ENCODE measurements around the gene ANKRD44. TPM values are rescaled to one million over a fixed set of nuclear protein-coding genes. Genes with fewer than 3 reads are reported as not detected.

Gene ANKRD44
- total RNA-seq, 1 donor from 2014 or later, result 12.0 TPM

DNA sequence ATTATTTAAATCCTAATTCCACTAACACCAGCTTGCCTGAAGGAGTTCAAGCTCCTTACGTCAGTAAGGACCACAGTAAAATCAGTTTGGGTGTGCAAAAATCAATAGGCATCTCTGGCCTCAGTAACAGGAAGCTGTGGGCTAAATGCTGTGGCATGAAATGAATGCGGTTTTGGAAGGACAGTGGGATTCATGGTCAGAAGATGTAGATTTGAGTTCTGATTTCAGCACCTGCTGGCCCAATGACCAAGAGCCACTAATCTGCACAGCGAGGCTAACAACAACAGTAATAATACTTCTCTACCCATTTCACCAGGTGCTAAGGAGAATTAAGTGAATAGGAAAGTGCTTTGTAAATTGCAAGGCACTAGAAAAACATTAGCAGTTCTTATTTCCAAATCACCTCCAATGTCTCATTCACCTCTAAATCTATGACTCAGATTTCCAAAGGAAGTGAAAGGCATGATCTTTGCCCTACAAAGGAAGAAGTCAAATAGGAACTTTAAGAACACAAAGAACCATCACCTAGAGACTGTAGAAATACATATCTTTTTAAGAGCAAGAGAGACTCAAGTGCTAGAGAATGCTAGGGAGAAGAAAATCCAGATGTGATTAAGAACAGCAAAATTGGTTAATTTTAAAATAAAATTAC is 172.6 kb downstream of the ANKRD44 start:
- Mint-ChIP-seq H3K27me3 (ENCODE audit: unreplicated experiment) (no peaks in the 10 kb centered on the region), H3K9me3 (ENCODE audit: unreplicated experiment) (no peaks in the 10 kb centered on the region), H3K4me1 (ENCODE audit: low read depth, unreplicated experiment) (peaks cover 1% of the 10 kb centered on the region), H3K4me3 (ENCODE audit: unreplicated experiment) (no peak overlapping the region), H3K36me3 (ENCODE audit: unreplicated experiment) (no peaks in the 10 kb centered on the region), H3K27ac (ENCODE audit: unreplicated experiment) (no peak overlapping the region)
- TF ChIP-seq, protein P1, sequence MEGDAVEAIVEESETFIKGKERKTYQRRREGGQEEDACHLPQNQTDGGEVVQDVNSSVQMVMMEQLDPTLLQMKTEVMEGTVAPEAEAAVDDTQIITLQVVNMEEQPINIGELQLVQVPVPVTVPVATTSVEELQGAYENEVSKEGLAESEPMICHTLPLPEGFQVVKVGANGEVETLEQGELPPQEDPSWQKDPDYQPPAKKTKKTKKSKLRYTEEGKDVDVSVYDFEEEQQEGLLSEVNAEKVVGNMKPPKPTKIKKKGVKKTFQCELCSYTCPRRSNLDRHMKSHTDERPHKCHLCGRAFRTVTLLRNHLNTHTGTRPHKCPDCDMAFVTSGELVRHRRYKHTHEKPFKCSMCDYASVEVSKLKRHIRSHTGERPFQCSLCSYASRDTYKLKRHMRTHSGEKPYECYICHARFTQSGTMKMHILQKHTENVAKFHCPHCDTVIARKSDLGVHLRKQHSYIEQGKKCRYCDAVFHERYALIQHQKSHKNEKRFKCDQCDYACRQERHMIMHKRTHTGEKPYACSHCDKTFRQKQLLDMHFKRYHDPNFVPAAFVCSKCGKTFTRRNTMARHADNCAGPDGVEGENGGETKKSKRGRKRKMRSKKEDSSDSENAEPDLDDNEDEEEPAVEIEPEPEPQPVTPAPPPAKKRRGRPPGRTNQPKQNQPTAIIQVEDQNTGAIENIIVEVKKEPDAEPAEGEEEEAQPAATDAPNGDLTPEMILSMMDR (IDR thresholded peaks at IDR 0.05; ENCODE audit: partially characterized antibody, unreplicated experiment), result no peak
- no peak for DNase-seq

DNA sequence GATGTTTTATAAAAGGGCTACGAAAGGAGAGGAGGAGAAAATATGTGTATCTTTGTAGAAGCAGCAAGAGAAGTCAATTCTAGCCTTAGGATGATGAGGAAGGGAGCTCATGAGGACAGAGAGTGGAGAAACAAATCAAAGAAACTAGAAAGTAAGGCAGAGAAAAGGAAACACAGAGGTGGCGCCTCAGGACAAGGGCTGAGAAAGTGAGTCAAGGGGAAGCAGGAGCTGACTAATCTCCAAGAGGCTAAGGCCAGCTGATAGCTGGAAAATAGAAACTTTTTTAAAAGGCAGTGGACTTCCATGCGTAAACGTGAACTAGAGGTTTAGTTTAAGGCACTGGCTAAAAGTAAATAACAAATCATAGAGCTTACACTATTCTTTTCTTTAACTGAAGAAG is 173.3 kb downstream of the ANKRD44 start:
- Mint-ChIP-seq H3K4me3 (ENCODE audit: unreplicated experiment) (no peak overlapping the region), H3K36me3 (ENCODE audit: unreplicated experiment) (no peaks in the 10 kb centered on the region), H3K27me3 (ENCODE audit: unreplicated experiment) (no peaks in the 10 kb centered on the region), H3K4me1 (ENCODE audit: low read depth, unreplicated experiment) (peaks cover 1% of the 10 kb centered on the region), H3K27ac (ENCODE audit: unreplicated experiment) (no peak overlapping the region), H3K9me3 (ENCODE audit: unreplicated experiment) (no peaks in the 10 kb centered on the region)
- TF ChIP-seq, protein P1 (IDR thresholded peaks at IDR 0.05; ENCODE audit: partially characterized antibody, unreplicated experiment), result no peak
- DNase-seq, result no peak

- DNase-seq, result no peak
- Mint-ChIP-seq H3K27me3 (ENCODE audit: unreplicated experiment) (no peaks in the 10 kb centered on the region), H3K27ac (ENCODE audit: unreplicated experiment) (no peak overlapping the region), H3K9me3 (ENCODE audit: unreplicated experiment) (no peaks in the 10 kb centered on the region), H3K4me1 (ENCODE audit: low read depth, unreplicated experiment) (peaks cover 5% of the 10 kb centered on the region), H3K4me3 (ENCODE audit: unreplicated experiment) (no peak overlapping the region), H3K36me3 (ENCODE audit: unreplicated experiment) (no peaks in the 10 kb centered on the region)
- TF ChIP-seq, protein P1 (IDR thresholded peaks at IDR 0.05; ENCODE audit: partially characterized antibody, unreplicated experiment), result no peak
These were observed 174.1 kb downstream of the ANKRD44 start for GRCh38 chr2:197136452-197136851.

- no peaks in the 10 kb centered on the region for H3K36me3 Mint-ChIP-seq (ENCODE audit: unreplicated experiment)
- peaks cover 5% of the 10 kb centered on the region for H3K4me1 Mint-ChIP-seq (ENCODE audit: low read depth, unreplicated experiment)
- no peak overlapping the region for H3K4me3 Mint-ChIP-seq (ENCODE audit: unreplicated experiment)
- H3K27ac Mint-ChIP-seq (ENCODE audit: unreplicated experiment), result no peak overlapping the region
- H3K27me3 Mint-ChIP-seq (ENCODE audit: unreplicated experiment), result no peaks in the 10 kb centered on the region
- no peaks in the 10 kb centered on the region for H3K9me3 Mint-ChIP-seq (ENCODE audit: unreplicated experiment)
- DNase-seq, result no peak
- TF ChIP-seq, protein P1 (IDR thresholded peaks at IDR 0.05; ENCODE audit: partially characterized antibody, unreplicated experiment), result no peak
These were observed 174.8 kb downstream of the ANKRD44 start for GRCh38 chr2:197135806-197136205.

DNA sequence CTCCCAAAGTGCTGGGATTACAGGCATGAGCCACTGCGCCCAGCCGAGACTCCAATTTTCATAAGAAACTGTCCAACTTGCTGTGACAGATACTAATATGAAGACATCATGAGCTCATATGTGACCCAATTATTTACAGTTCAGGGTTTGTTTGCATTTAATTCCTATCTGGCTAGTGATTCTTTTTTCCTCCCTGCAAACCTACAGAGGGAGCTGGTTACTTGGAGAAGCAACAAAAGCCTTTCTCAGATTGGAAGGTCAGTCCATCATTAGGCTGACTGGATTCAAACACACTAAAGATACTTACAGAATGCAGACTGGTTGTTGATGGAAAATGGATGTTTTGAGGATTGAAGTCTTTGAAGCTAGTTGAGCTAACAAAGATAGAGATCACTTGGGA is 176.4 kb downstream of the ANKRD44 start:
- Mint-ChIP-seq H3K27ac (ENCODE audit: unreplicated experiment) (no peak overlapping the region), H3K9me3 (ENCODE audit: unreplicated experiment) (no peaks in the 10 kb centered on the region), H3K4me3 (ENCODE audit: unreplicated experiment) (no peak overlapping the region), H3K27me3 (ENCODE audit: unreplicated experiment) (no peaks in the 10 kb centered on the region), H3K36me3 (ENCODE audit: unreplicated experiment) (no peaks in the 10 kb centered on the region), H3K4me1 (ENCODE audit: low read depth, unreplicated experiment) (peaks cover 5% of the 10 kb centered on the region)
- DNase-seq, result no peak
- TF ChIP-seq, protein P1 (IDR thresholded peaks at IDR 0.05; ENCODE audit: partially characterized antibody, unreplicated experiment), result no peak
